Activated effector memory CD4-positive, alpha-beta T cell treated with Interleukin-2 at 50 U/mL for 16 hours (primary cell): Measurements from ENCODE around the gene EPHB2.

ENCODE experiments used
- DNase-seq: peaks from one replicate; pipeline ENCODE4 v3.0.0-alpha.2; 2020

EPHB2 gene

DNA sequence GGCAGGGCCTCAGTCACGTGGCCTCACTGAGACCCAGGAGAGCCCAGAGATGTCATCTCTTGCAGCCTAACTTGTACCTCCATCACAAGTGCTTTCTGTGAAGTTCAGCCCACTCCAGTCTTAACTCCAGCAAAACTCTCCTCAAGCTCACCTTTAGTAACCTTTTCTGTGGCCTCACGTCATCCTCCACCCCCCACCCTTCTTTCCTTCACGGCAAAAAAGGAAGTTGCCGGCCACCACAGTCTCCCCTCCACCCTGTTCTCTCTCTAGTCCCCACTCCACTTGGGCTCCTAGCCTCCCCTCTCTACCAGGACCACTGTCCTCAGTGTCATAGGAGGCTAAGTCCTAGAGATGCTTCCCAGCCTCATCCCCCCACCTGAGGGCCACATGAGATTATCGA, 155.1 kb downstream of the EPHB2 start:
- DNase-seq: no peak

DNA sequence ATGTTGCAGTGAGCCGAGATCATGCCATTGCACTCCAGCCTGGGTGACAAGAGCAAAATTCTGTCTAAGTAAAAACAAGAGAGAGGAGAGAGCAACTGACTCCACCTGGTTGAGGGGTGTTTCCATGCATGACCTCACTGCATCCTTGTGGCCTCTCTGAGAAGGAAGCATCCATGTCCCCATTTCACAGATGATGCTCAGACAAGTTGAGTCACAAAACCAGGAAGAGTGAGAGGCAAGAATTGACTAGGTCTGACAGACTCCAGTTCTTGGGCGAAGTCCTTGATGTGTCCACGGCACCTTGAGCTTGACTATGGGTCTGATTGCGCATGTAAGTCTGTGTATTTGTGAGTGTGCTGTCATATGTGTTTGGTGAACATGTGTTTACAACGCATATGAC, 156.2 kb downstream of the EPHB2 start:
- no peak for DNase-seq

DNA sequence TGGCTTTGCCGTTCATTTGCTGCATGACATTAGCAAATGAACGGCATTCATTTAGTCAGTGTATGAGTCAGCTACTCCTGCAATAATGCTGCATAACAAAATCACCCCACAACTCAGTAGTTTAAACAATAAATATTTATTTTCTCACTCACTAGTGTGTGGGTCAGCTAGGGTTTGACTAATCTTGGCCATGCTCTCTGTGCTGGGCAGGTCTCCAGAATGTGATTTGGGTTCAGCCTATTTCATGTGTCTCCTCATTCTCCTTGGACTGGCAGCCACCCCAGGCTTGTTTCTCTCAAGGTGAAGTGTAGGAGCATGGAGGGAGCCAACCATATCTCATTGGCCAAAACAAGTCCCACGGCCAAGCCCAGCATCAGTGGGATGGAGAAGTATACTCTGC, 157.7 kb downstream of the EPHB2 start:
- DNase-seq: no peak

DNA sequence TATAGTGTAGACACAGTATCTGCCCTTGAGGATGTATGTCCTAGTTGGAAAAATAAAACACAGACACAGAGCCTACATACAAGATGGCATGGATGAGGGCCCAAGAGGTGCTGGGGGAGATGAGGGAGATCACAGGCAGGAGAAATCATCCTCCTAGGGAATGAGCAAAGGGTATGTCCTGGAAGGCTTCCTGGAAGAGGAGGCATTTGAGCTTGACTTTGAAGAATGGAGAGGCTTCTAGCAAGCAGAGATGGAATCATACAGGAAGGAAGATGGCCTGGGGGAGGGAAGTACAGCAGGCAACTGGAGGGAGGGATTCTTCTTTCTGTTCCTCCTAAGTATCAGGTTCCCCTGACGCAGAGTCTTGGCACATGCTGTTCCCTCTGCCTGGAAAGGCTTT, 158.7 kb downstream of the EPHB2 start:
- DNase-seq: no peak

DNA sequence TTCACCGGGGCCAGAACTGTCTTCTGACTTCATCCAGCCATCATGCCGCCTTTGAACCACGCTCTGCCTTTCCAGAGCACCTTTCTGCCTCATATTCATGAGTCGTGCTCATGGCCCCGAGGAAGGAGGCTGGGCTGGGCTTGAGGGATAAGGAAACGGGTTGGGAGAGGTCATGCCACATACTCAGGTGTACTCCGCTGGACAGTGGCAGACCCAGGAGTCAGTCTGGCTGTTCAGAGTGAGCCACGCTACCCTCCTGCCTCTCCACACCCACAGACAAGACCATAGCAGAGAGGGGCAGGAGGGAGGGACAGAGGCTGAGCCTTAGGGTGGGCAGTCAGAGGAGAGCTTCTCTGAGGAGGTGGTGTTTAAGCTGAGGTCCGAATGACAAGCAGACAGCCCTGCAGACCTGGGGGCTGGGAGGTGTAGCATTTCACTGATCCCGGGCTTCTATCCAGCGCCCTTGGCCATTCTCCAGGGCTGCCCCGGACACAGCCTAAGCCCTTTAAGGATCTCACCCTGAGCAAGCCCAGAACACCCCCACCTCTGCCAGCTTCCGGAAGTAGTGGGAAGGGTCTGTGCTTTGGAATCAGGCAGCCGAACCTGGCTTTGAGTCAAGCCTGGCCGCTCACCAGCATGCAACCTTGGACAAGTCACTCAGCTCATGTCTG, 159.7 kb downstream of the EPHB2 start:
- no peak for DNase-seq

DNA sequence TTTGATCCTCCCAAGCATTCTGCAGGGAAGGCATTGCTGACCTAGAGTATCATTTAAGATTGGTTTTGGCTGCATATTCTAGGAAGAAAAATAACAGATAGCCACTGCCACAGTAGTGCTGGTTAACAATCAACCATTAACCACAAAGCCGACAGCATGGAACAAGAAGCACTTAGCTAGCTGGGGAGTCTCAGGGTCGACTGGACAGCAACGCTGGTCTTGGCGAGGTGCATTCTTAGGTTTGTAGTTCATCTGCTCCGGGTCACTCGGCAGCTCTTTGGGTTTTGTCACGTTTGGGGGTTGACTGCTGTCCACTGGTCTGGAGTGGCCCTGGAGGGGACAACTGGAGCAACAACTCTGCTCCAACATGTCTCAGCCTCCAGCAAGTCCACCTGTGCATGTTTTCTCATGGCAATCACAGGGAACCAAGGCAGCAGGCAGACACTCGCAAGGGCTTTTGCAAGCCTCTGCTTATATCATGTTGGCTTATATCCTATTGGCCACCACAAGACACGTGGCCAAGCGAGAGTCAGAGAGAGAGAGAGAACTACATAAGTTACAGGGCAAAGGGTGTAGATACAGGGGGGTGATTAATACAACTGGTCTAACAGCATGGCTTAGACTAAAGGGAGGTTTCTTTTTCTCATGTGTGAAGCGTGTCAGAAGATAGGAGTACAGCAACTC, 162.5 kb downstream of the EPHB2 start:
- no peak for DNase-seq

DNA sequence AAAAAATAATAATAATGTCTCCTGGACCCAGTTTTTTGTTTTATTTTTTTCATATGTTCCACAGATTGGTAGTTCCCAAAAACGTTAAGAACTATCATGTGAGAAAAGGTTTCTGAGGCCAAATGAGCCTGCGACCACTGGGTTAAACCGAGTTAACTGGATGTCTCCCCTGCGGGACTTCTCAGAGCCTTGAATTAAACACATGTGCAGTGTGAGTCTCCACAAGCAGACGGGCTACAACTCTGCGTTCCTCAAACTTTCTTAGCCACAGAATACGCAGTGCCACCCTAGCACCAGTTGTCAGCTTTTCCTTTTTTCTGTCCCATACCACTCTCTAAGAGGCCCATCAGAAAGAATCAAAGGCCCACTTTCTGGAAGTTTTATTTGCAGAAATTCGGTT, 164.1 kb downstream of the EPHB2 start:
- no peak for DNase-seq

DNA sequence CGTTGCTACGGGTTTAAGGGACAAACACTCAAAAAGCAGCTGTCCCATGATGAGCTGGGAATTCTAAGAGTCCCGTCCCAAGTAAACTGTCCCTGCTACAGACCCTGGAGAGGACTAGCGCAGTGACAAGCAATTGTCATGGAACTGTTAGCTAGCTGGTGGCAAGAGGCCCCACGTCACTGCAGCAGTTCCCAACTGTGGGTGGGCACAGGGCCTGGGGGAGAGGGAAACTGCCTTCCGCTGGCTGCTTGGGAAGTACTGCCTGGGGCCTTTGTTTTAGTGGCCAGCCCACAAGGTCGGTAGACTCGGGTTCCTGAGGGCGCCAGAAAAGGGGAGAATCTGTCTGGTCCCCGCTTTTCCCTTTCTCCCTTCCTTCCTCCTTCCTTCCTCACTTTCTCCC, 164.6 kb downstream of the EPHB2 start:
- DNase-seq: no peak

DNA sequence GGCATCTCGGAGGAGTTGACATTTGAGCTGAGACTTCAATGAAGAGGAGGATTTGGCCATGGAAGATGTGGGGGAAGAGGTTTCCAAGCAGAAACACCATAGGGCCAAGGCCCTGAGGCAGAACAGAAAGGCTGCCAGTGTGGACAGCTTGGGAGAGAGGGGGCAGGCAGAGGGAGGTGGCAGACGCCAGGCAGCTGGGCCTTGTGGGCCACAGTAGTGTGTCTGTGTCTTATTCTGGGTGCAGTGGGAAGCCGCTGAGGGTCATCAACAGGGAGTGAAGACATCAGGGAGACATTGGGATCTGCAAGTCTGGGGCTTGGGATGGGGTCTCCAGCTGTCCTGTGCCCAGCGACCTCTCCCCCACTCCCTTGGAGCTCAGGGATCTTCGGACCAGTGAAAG, 165.2 kb downstream of the EPHB2 start:
- DNase-seq: no peak

DNA sequence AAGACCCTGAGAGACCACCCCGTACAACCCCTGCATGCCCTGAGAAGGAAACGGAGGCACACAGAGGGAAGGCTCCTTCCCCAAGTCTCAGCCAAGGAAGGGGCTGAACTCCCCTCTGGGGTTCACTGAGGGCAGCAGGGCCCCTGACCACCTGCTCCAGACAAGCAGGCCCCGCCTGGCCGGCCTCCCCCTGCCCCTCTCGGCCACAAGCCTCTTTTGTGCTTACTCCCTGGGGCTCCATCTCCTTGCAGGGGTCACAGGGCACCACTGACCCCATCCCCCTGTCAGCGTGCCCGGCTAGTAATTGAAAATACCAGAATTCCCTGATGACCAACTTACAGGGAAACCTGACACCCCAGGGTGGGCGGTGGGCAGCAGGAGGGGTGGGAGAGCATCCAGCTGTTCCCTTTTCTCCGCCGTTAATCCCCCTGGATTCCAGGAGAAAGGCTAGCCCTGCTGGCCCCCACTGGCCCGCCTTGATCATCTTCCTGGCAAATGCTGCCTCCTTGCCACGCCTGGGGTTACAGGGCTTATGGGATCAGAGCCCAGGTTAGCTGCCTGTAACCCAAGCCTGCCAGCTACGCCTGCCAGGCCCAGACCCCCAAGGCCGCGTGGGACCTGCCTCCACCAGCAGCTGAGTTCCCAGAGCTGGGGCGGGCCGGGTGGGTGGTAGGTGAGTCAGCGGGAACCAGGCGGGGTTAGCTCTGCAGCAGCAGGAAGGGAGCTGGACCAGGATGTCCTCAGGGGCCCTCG, 165.9 kb downstream of the EPHB2 start:
- DNase-seq: no peak

DNA sequence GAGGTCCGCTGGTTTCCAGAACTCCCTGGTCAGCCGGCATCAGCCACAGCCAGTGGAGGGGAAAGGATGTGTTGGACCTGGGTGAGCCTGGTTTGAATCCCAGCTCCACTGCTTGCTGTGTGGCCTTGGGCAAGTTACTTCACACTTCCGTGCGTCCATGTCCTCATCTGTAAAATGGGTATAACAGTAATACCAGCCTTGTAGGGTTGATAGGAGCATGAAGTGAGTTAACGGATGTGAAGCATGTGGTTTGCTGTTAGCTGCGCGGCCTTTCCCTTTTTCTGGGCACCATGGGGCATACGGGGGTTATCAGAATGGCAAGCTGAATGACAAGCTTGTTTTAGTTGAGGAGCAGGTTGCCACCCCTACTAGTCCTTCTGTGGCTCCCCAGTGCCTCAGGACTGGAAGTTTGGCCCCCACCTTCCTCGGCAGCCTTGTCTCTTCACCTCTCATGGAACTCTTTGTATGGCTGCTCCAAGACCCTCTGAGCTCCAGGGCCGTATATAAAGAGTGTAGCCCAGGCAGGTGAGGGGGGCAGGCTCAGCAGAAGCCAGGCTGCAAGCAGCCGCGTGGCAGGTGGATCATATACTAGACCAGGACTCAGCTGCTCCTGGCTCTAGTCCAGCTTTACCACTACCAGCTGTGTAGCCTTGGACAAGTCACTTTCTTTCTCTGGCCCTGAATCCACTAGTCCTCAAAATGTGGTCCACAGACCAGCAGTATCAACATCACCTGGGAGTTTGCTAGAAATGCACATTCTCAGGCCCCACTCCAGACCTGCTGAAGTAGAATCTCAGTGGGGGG, 166.7 kb downstream of the EPHB2 start:
- DNase-seq: no peak

DNA sequence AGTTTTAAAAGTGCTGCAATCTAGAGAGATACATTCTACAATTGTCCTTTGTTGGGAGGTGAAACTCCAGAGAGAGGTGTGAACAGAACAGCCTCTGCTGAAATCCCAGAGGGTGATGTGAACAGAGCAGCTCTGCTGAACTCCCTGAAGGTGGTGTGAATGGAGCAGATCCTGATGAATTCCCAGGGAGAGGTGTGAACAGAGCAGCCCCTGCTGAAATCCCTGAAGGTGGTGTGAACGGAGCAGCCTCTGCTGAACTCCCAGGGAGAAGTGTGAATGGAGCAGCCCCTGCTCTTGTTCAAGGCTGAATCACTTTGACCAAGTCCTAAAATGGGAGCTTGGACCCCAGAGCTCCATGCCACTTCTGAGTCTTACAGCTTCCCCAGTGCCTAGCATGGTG, 167.3 kb downstream of the EPHB2 start:
- DNase-seq: no peak

DNA sequence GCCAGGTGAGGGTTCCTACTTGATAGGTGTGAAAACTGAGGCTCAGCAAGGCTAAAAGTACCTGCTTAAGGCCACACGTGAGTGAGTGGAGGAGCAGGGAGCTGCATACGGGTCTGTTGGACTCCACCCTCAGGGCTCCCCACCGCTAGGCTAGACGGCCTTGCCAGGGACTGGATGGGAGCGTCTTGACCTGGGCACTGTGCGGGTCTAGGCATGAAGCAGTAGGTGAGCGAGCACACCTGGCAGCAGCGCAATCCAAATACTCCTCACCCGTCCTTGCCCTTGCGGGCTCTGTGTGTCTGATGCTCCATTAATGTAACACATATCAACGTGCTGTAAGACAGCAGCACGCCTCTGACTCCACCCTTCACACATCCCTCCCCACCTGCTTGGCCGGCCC, 168.0 kb downstream of the EPHB2 start:
- DNase-seq: no peak

DNA sequence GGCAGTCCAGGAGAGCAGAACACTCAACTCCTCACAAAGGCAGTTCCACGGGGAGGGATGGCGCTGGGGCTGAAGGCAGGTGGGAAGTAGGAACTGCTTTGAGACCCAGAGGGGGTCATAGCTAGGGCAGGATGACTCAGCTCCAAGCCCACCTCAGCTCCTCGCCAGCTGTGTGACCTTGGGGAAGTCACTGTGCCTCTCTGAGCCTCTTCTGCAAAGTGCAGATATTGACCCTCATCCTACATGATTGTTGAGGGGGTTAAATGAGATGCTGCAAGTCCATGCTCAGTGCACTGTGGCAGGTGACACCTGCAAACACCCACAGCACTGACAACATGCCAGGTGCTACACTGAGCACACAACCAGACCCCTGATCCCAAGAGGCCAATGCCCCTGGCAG, 168.8 kb downstream of the EPHB2 start:
- no peak for DNase-seq

DNA sequence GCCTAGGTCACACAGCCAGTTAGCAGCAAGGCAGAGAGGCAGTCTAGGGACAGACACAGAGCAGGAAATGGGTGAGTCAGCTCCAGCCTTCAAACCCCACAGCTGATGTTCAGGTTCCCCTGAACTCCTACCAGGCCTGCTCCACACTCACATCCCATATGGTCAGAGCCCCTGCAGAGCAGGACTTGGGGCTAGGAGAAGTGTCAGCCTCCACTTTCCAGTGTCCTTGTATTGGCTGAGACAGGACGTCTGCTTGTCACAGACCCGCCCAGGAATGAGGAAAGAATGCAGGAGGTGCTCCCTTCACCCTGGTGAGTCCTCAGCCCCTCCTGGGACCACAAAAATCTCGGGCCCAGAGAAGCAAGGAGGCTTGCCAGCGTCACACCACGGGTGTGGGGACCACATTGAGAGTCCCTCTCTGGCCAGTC, 169.5 kb downstream of the EPHB2 start:
- DNase-seq: no peak

DNA sequence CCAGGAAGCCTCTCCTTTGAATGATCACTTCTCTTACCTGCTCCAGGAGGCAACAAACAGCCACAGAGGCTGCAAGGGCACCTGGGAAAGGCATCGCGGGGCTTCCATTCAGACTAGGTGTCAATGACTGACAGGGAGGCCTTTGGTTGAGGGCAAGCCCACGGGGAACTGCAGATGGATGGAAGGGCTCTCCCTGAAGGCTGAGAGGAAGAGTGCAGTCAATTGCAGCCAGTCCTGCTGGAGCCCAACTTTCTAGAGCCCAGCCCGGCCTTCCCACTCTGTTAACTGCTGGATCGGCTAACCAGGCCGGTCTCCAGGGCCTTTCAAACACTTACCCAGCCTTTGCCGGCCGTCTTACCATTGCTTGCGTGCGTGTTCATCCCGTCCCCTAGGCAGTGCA, 172.8 kb downstream of the EPHB2 start:
- no peak for DNase-seq

DNA sequence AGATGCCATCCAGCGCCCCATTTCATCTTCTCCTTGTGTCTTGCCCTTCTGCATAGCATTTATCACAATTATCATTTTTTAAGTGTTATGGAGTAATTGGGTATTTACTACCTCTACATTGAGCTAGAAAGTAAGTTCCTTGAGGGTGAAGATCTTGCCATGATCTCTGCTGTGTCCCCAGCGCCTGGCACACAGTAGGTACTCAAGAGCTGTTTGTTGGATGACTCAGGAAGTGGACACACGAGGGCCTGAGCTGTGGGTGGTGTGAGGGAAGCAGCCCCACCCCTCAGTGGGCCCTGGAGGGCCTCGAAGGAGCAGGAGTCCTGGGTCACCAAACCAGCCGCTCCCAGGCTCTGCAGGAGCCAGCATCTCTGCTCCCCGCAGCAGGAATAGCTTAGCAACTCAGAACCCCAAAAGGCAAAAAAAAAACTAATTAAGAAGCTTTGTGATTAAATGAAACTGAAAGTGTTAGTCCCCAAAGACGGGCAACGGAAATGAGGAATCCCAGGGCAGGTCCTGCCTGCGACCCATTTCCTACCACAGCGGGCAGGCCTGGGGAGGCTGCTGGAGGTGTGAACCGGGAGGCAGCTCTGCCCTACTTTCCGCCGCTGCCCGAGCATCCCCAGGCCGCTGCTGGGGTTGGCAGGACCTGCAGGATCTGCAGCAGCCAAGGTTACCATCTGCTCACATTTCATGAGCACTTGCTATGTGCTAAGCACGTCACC, 174.3 kb downstream of the EPHB2 start:
- DNase-seq: no peak

DNA sequence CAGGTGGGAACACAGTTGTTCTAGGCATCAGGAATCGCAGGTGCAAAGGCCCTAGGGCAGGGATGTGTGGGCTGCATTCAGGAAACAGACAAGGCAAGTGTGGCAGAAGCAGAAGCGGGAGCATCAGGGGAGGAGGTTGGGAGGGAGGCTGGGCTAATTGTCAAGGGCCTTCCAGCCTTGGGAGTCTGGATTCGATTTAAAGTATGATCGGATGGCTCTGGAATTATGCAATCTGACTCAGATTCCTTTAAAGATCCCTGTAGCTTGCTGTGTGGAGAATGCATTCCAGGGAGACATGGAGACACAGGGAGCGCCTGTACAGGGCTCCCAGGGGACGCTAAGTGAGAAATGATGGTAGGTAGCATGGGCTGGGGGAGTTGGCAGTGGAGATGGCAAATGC, 175.6 kb downstream of the EPHB2 start:
- DNase-seq: no peak

DNA sequence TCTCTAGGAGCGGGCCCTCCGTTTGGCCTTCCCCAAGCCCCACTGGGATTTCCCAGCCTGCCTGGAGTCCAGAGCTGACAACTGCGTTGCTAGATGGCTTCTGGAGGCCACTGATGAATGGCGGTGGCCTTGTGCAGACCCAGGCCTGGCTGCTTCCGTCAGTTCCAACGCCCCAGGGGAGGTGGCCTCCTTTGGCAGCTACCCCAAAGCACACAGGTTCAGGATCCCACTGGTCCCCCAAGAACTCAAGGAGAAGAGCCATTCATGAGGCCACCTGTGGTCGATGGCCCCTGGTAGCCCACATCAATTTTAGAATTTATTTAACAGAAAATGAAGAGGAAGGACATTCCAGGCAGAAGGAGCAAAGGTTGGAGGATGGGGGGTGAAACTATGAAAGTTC, 176.9 kb downstream of the EPHB2 start:
- no peak for DNase-seq

DNA sequence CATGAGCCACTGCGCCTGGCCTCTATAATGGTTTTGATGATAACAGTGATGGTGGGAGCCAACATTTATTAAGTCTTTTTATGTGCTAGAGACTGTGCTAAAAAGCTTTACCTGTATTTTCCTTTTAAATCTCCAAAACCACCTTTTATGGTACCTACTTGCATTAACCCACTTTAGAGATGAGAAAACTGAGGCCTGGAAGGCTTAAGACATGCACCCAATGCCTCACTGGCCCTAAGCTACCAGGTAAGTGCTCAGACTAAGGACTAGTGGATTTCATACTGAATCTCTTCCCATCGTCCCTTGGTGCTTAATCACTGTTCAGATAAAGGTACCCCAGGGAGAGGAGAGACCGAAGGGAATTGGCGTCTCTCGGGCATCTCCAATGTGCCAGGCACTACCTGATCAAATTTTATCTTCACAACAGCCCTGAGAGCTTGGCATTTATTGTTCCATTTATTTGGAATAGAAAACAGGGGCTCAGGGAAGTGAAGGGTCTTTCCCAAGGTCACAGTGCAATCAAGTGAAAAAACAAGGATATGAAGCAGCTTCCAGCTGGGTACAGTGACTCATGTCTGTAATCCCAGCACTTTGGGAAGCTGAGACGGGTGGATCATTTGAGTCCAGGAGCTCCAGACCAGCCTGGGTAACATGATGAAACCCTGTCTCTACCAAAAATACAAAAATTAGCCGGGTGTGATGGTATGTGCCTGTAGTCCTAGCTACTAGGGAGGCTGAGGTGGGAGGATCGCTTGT, 177.9 kb downstream of the EPHB2 start:
- DNase-seq: no peak

DNA sequence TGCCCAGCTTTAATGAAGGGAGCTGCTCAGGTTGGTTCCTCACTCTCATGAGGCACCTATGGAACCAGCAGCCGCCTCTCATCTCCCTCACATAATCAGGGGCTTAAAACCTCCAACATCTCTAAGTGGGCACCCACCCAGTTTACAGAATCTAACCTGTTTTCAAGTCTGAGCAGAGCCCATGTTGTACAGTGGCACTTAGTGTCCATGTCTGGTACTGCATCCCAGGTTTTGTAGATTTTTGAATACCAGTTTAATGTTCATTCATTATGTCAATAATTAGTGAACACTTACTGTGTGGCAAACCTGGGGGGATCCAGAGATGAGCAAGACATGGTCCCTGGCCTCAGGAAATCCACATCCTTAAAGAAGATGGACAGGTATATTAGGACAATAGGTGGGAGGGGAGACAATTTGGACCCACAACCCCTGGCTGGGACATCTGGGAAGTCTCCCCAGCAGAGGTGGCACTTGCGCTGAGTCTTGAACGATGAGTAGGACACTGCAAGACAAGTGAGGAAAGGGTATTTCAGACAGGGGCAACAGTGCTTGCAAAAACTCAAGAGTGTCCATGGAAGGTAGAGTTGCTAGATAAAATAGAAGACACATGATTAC, 178.7 kb downstream of the EPHB2 start:
- no peak for DNase-seq

DNA sequence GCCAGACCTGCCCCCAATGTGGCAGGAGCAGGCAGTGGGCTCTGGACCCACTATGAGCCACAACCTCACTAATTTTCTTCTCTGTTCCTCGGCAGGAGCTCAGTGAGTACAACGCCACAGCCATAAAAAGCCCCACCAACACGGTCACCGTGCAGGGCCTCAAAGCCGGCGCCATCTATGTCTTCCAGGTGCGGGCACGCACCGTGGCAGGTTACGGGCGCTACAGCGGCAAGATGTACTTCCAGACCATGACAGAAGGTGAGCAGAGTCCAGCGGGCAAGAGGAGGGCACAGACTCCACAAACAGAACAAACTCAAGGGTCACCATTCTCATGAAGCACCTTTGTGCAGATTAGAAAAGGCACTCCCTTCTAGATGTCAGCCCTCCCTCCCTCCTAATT, 182.2 kb downstream of the EPHB2 start:
- no peak for DNase-seq
